Measurements from ENCODE around the gene METTL9.
"Not testable (repeated sequence)": the region's sequence is repeated elsewhere in the genome, so short reads cannot be mapped to it uniquely, and the experiment has no call there.

Gene METTL9

GRCh38 chr16:21599122-21600030 lies at the start of gene METTL9:
Gene METTL9 (plus strand): TSS chr16:21599577. CDS start chr16:21599734, 157 bp downstream.
- peak; percentile 83 for DNase-seq

DNA sequence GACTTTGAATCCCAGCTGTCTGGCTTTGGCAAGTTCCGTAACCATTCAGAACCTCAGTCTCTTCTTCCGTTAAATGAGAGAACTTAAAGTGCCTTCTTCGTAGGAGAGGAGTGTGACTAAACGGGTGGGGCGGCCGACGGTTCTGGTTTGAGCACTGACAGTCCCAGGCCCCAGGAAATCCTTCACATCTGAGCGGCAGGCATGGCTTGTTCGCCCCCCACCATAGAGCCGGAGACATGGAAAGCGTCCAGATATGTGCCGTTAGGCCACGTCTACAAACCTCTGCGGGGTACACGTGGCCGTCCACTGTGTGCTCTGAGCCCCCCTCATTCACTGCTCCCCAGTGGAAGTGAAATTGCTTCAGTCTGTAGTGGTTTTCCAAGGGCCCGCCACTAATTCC lies 49.4 kb upstream of the METTL9 start:
- not testable (repeated sequence) for DNase-seq

DNA sequence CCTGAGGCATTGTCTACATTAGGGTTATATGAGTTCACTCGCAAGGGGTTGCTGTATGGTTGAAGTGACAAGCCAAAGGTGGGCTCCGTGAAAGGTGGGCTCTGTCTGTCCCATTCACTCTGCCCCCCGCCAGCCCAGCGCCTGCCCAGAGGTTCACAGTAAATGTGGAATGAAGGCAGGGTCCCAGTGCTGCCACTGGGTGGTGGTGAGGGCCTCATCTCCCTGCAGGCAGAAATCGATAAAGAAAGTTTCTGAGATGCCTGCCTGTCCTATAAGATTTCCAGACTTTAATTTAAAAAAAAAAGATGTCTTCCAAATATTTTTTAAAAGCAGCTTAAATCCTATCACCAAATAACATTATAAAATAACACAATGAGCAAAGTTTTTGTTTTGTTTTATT lies 48.9 kb upstream of the METTL9 start:
- DNase-seq, result not testable (repeated sequence)

DNA sequence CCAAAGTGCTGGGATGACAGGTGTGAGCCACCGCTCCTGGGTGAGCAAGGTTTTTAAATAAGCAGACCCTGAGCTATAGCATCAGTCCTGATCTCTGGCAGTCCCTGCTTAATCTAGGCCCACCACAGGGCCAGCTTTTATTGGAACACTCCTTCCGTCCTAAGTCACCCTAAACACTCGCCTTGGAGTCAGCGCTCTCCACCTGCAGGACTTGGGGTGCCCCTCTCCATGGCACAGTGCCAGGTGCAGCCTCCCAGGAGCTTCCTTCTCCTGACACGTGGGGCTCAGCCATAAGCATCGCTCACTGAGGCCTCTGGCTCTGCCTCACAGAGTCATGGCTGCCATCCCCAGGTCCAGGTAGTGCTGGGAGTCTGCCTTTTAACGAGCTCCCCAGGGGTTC lies 48.3 kb upstream of the METTL9 start:
- not testable (repeated sequence) for DNase-seq

GRCh38 chr16:21551600-21551999 lies 47.8 kb upstream of the METTL9 start:
- not testable (repeated sequence) for DNase-seq

DNA sequence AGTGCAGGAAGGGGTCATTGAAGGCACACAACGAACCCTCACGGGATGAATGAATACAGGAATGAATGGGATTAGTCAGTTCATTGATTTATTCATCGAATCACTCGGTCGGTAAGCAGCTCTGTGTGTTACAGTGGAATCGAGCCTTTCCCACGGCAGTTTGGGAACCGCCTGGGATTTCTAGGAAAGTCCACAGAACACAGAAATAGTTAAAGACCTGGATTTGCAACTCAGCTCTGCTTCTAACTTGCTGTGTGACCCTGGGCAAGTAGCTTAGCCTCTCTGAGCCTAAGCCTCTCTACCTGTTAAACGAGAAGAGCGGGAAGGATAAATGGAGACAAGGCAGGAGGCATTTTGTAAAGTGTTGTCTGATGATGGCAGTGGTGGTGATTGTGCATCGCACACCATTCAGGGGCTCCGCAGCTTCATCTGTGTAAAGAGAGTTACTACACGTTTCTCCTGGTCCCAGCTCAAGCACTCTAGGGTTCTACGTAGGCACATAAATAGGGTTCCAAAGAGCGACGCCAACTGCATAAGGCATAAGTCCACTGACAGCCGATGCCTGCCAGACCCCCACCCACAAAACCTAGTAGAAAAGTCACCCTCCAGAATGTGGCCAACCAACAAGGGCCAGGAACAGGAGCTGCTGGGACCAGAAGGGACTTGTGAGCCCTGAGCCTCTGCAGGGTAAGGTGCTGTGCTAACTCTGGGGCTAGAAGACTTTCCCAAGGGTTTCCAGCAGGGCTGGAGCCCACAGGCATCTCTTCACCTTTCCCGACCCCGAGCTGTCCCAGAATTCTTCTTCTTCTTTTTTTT lies 45.7 kb upstream of the METTL9 start:
- DNase-seq, result not testable (repeated sequence)

- peak; percentile 78 for DNase-seq
These were observed 44.4 kb upstream of the METTL9 start for GRCh38 chr16:21554795-21555585.

DNA sequence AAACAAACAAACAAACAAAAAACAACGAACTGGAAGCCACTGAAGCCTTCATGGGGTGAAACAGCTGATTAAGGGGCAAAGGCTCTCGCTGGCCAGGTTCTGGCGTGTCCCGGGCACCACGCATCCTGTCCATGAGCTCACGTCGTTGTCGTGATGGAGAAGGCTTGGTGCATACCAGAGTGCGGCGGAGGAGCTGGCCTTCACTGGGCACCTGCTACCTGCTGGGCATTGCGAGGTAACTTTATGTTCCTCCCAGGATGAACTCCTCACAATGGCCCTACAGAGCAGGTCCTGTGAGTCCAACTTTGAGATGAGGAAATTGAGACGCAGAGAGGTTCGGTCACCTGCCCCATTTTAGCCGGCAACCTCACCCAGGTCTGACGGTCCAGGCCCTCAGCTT lies 43.8 kb upstream of the METTL9 start:
- not testable (repeated sequence) for DNase-seq

- DNase-seq, result not testable (repeated sequence)
These were observed 43.3 kb upstream of the METTL9 start for GRCh38 chr16:21556026-21556595.

- not testable (repeated sequence) for DNase-seq
These were observed 42.6 kb upstream of the METTL9 start for GRCh38 chr16:21556651-21557241.

DNA sequence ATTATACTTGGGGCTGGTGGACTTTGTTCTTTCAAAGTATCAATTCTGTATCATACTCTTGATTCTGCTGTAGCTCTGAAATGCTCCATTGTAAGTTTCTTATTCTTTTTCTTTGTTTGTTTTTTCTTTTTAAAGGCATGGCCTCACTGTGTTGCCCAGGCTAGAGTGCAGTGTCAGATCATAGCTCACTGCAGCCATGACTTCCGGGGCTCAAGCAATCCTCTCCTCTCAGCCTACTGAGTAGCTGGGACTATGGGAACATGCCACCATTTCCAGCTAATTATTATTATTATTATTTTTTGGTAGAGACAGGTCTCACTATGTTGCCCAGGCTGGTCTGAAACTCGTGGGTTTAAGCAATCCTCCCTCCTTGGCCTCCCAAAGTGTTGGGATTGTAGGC lies 38.9 kb upstream of the METTL9 start:
- DNase-seq, result no peak

- DNase-seq, result no peak
These were observed 35.7 kb upstream of the METTL9 start for GRCh38 chr16:21563676-21564075.

- not testable (repeated sequence) for DNase-seq
These were observed 35.0 kb upstream of the METTL9 start for GRCh38 chr16:21564367-21564766.

GRCh38 chr16:21565507-21565860 lies 33.9 kb upstream of the METTL9 start:
- no peak for DNase-seq

DNA sequence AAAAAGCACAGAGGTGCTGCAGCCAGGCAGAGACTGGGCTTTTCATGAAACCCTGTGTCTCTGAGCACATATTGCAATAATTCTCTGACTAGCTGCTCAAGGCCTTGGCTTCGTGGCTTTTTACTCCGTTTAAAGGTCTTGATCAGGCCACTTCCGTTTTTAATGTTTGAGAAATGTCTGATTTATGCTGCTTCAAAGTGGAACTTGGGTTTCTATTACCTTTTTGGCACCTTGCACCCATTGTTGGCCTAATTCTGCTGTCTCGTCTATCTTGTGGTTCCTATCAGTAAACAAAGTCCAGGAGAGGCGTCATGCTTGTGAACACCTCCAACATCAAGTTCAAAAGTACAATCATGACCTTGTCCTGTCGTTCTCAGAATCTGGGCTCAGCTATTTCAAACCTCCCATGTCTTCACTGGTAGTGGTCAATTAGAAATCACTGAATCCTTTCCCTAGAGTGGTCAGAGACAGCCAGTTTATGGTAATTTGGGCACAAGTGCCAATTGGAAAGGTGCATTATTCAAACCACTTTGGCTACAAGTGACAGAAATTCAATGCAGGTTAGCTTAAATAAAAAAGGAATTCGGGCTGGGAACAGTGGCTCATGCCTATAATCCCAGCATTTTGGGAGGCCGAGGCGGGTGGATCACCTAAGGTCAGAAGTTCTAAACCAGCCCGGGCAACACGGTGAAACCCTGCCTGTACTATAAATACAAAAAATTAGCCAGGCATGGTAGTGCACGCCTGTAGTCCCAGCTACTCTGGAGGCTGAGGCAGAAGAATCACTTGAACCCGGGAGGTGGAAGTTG lies 33.3 kb upstream of the METTL9 start:
- DNase-seq, result no peak

DNA sequence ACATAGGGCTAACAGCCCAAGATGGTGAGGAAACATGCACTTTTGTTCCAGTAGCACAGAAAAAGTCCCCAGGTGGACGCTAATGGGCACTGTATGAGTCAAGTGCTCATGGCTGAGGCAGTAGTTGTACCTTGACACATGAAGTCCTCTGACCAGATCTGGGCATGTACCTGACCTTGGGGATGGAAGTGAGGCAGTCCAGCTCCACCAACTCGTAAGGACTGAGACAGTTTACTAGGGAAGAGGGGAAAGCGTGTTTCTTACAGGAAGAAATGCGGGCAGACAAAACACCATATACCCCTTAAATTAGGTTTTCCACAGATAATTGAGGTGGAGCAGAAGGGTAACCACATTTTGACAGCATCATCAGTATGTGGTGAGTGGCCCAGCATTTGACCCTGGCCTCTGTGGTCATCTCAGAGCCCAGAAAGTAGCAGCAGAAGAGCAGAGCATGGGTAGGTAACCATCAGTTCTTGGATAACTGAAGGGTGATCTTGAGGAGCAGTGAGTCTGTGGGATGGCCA lies 32.4 kb upstream of the METTL9 start:
- no peak for DNase-seq

- not testable (repeated sequence) for DNase-seq
These were observed 31.9 kb upstream of the METTL9 start for GRCh38 chr16:21567496-21567895.

DNA sequence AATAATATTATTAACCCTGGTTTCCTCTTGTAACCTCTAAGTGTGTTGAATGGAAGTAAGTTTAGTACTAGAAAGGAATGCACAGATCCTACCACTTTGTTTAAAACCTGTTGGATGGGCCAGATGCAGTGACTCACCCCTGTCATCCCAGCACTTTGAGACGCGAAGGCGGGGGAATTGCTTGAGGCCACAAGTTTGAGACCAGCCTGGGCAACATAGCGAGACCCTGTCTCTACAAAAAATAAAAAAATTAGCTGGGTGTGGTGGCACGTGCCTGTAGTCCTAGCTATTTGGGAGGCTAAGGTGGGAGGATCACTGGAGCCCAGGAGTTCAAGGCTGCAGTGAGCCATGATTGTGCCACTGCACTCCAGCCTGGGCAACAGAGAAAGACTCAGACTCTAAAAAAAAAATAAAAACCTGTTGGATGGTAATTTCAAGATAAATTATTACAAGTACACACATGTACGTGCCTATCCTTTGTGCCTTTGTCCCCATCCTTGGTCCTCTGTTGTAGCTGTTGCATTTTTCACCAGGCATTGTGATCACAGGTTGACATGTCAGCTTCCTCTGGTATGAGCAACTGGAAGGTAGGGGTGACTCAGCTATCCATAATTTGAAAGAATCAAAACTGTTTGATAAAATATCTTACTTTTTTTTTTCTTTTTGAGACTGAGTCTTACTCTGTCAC lies 30.7 kb upstream of the METTL9 start:
- no peak for DNase-seq

GRCh38 chr16:21570676-21571017 lies 28.7 kb upstream of the METTL9 start:
- DNase-seq, result no peak

- not testable (repeated sequence) for DNase-seq
These were observed 25.9 kb upstream of the METTL9 start for GRCh38 chr16:21573506-21573905.

- no peak for DNase-seq
These were observed 25.0 kb upstream of the METTL9 start for GRCh38 chr16:21574372-21574771.

Measured in DMS 273 treated with DMSO at 0.1 percent for 48 hours (cell line).